ENCODE data around the gene KCNK13.
"Not testable (repeated sequence)": the region's sequence is repeated elsewhere in the genome, so short reads cannot be mapped to it uniquely, and the experiment has no call there.

The KCNK13 gene

GRCh38 chr14:90194706-90195105, 132.9 kb downstream of the KCNK13 start:
- no peak for DNase-seq

GRCh38 chr14:90198541-90199060, 136.8 kb downstream of the KCNK13 start:
- no peak for DNase-seq

- not testable (repeated sequence) for DNase-seq
These were observed 138.8 kb downstream of the KCNK13 start for GRCh38 chr14:90200546-90200945.

- DNase-seq = no peak
These were observed 139.6 kb downstream of the KCNK13 start for GRCh38 chr14:90201344-90201743.

DNA sequence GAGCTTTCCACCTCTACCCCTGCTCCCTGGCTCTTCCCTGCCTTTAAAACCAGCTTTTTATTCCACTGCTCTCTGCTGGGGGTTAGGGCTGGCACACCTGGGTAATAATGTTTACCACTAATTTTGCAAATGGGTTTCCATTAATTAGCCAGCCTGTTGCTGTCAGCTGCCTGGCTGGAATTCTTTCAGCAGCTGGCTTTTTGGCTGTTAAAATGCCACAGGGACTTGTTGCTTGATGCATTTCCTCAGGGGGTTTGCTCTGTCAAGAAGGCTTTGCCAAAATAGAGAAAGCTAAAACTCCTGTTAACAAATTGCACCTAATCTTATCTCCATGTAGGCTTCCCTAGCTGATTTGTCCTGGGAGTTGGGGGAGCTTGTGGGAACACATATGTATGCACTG, 142.7 kb downstream of the KCNK13 start:
- DNase-seq = no peak

DNA sequence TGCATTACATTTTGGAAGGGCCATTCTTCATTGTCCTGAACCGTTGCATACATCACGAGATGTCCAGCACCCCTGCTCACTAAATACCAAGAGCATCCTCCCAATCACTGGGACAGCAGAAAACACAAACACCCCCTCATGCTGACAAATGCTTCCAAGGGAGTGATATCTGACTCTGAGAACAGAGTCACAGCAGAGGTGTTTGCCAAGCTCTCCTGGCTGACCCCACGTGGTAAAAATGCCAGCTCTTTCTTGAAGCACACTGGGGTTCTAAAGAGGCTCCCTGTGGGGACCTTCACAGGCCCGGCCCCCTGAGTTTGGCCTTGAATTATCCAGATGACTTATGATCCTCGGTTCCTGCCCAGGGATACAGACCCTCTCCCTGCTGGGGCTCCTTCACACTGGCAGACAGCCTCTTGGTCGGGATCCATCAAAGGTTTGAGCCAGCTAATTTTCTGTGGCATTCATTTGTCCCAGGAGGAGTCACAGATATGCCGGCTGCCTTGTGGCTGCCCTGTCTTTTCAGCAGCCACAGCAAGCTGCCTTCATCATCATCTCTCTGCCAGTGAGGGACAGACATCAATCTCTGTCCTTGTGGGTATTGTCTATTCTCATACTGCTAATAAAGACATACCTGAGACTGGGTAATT, 151.4 kb downstream of the KCNK13 start:
- DNase-seq = no peak

- DNase-seq = no peak
These were observed 166.7 kb downstream of the KCNK13 start for GRCh38 chr14:90228478-90228877.

GRCh38 chr14:90229942-90230341, 168.1 kb downstream of the KCNK13 start:
- not testable (repeated sequence) for DNase-seq
